H1 (cell line): ENCODE measurements around the gene PDIA5. TPM values are rescaled to one million over a fixed set of nuclear protein-coding genes. Genes with fewer than 3 reads are reported as not detected.

Experiments
- CTCF ChIA-PET: fragments of 300-600 bp; sonication (Branson Sonifier 250); formaldehyde crosslinking; loops from one replicate; lab custom pipeline; 2021; ENCODE audit not compliant: partially characterized antibody; lab: Charles Lee
- POLR2A ChIA-PET: fragments of 300-600 bp; sonication (Branson Sonifier 250); formaldehyde crosslinking; loops from one replicate; lab custom pipeline; 2021; ENCODE audit warnings: inconsistent platforms; ENCODE audit not compliant: partially characterized antibody; lab: Charles Lee
- DNase-seq, 2 experiments: peaks; one replicate each; pipeline versions ENCODE4 v3.0.0 to v3.0.0-alpha.2; 2010 to 2022; ENCODE audit warnings: low spot score in 2 of 2, low read depth in 1 of 2, mixed read lengths in 1 of 2
- FAIRE-seq: peaks from 2 replicates; lab custom pipeline; 2011; peaks lifted over from hg19 to GRCh38; lab: Jason Lieb, UNC
- H2AFZ ChIP-seq: 2 replicates; pipeline ENCODE4 v1.8.1; 2012; ENCODE audit warnings: low read length, inconsistent platforms
- H2AK5ac ChIP-seq: 2 replicates; pipeline ENCODE4 v1.6.1; 2013; ENCODE audit warnings: low read depth, low read length
- H2BK120ac ChIP-seq: replicated peaks from 2 replicates; pipeline ENCODE3; 2013; ENCODE audit warnings: low read depth, low read length, inconsistent platforms
- H2BK12ac ChIP-seq: 2 replicates; pipeline ENCODE4 v1.6.1; 2013; ENCODE audit warnings: low read depth, low read length
- H2BK15ac ChIP-seq: 2 replicates; pipeline ENCODE4 v1.6.1; 2013; ENCODE audit warnings: low read length
- H2BK20ac ChIP-seq: 2 replicates; pipeline ENCODE4 v1.6.1; 2013; ENCODE audit warnings: low read length
- H2BK5ac ChIP-seq: 2 replicates; pipeline ENCODE4 v1.6.1; 2013; ENCODE audit warnings: low read depth, low read length
- H3K14ac ChIP-seq: 2 replicates; pipeline ENCODE4 v1.6.1; 2013; ENCODE audit warnings: inconsistent platforms; ENCODE audit not compliant: insufficient read length
- H3K18ac ChIP-seq: 2 replicates; pipeline ENCODE4 v1.6.1; 2013; ENCODE audit warnings: low read length; ENCODE audit errors: extremely low read depth
- H3K23ac ChIP-seq: 2 replicates; pipeline ENCODE4 v1.6.1; 2013; ENCODE audit warnings: inconsistent platforms; ENCODE audit not compliant: insufficient read length
- H3K23me2 ChIP-seq: 2 replicates; pipeline ENCODE4 v1.6.1; 2013; ENCODE audit warnings: low read depth, low read length
- H3K27ac ChIP-seq: 2 replicates; pipeline ENCODE4 v1.6.1; 2011; ENCODE audit warnings: low read depth, low read length, inconsistent platforms
- H3K27me3 ChIP-seq, 4 experiments: replicated peaks in 1 of 4; 1 replicate in 1 of 4; 2 replicates in 3 of 4; pipeline versions ENCODE4 v1.6.1 to v1.8.1; 2011 to 2013; ENCODE audit warnings: low read length in 3 of 4, mild to moderate bottlenecking in 3 of 4, inconsistent platforms in 2 of 4, mixed read lengths in 2 of 4, moderate library complexity in 1 of 4; ENCODE audit not compliant: control insufficient read depth in 3 of 4, insufficient read depth in 3 of 4; ENCODE audit errors: extremely low read depth in 1 of 4
- H3K36me3 ChIP-seq, 4 experiments: 2 replicates each; pipeline versions ENCODE4 v1.6.1 to v1.8.1; 2011 to 2013; ENCODE audit warnings: mild to moderate bottlenecking in 4 of 4, low read length in 3 of 4, moderate library complexity in 2 of 4, control low read depth in 1 of 4, inconsistent platforms in 1 of 4; ENCODE audit not compliant: insufficient read depth in 4 of 4, control insufficient read depth in 2 of 4
- H3K4ac ChIP-seq: replicated peaks from 2 replicates; pipeline ENCODE3; 2013; ENCODE audit warnings: low read length, low read depth, mixed read lengths, inconsistent platforms; ENCODE audit not compliant: insufficient read length
- H3K4me1 ChIP-seq, 4 experiments: replicated peaks in 1 of 4; 1 replicate in 1 of 4; 2 replicates in 3 of 4; pipeline versions ENCODE4 v1.6.1 to v1.8.1; 2011 to 2013; ENCODE audit warnings: low read length in 3 of 4, inconsistent platforms in 2 of 4, mixed read lengths in 1 of 4; ENCODE audit not compliant: insufficient read depth in 4 of 4, control insufficient read depth in 3 of 4
- H3K4me2 ChIP-seq, 2 experiments: 2 replicates each; pipeline versions ENCODE4 v1.6.1 to v1.8.1; 2011 to 2013; ENCODE audit warnings: low read depth in 2 of 2, low read length in 2 of 2, control low read depth in 1 of 2, inconsistent platforms in 1 of 2, mild to moderate bottlenecking in 1 of 2; ENCODE audit not compliant: insufficient read depth in 1 of 2
- H3K4me3 ChIP-seq, 4 experiments: fragments of 200-600, 300-600 bp in 1 of 4; sonication (generic), shearing (Covaris generic), sonication (Bioruptor Twin) in 1 of 4; 2 replicates each; pipeline versions ENCODE4 v1.5.1 to v1.8.1; 2011 to 2016; ENCODE audit warnings: low read length in 4 of 4, low read depth in 3 of 4, control low read depth in 2 of 4, inconsistent platforms in 2 of 4, mild to moderate bottlenecking in 2 of 4, mixed read lengths in 1 of 4, moderate library complexity in 1 of 4; ENCODE audit not compliant: insufficient read depth in 2 of 4; ENCODE audit errors: extremely low read depth in 1 of 4
- H3K56ac ChIP-seq: replicated peaks from 2 replicates; pipeline ENCODE3; 2013; ENCODE audit warnings: low read depth, mild to moderate bottlenecking, mixed read lengths, low read length, inconsistent platforms; ENCODE audit not compliant: insufficient read length
- H3K79me1 ChIP-seq: 2 replicates; pipeline ENCODE4 v1.6.1; 2013; ENCODE audit warnings: low read depth, low read length, control low read depth
- H3K79me2 ChIP-seq, 2 experiments: 2 replicates each; pipeline versions ENCODE4 v1.6.1 to v1.8.1; 2012 to 2013; ENCODE audit warnings: low read length in 2 of 2, mild to moderate bottlenecking in 2 of 2, inconsistent platforms in 1 of 2; ENCODE audit not compliant: insufficient read depth in 2 of 2, control insufficient read depth in 1 of 2
- H3K9ac ChIP-seq, 4 experiments: replicated peaks in 1 of 4; 1 replicate in 1 of 4; 2 replicates in 3 of 4; pipeline versions ENCODE4 v1.6.1 to v1.8.1; 2011 to 2013; ENCODE audit warnings: low read depth in 3 of 4, low read length in 3 of 4, control low read depth in 2 of 4, mild to moderate bottlenecking in 2 of 4, moderate library complexity in 2 of 4, inconsistent platforms in 1 of 4; ENCODE audit errors: extremely low read depth in 1 of 4
- H3K9me3 ChIP-seq, 2 experiments: 2 replicates each; pipeline versions ENCODE4 v1.6.1 to v1.8.1; 2012 to 2013; ENCODE audit warnings: mild to moderate bottlenecking in 2 of 2, moderate library complexity in 2 of 2, control low read depth in 1 of 2, inconsistent platforms in 1 of 2, low read depth in 1 of 2, low read length in 1 of 2, mixed read lengths in 1 of 2; ENCODE audit not compliant: insufficient read depth in 2 of 2
- H4K20me1 ChIP-seq, 2 experiments: replicated peaks in 1 of 2; 2 replicates each; pipeline versions ENCODE3 to v1.8.1; 2011 to 2013; ENCODE audit warnings: inconsistent platforms in 2 of 2, low read length in 2 of 2, mild to moderate bottlenecking in 1 of 2; ENCODE audit not compliant: insufficient read depth in 2 of 2, control insufficient read depth in 1 of 2
- H4K5ac ChIP-seq: 2 replicates; pipeline ENCODE4 v1.6.1; 2013; ENCODE audit warnings: low read length, low read depth, mixed read lengths, inconsistent platforms; ENCODE audit not compliant: insufficient read length
- H4K8ac ChIP-seq: 2 replicates; pipeline ENCODE4 v1.8.0; 2013; ENCODE audit warnings: mild to moderate bottlenecking, moderate library complexity, low read length, inconsistent platforms; ENCODE audit not compliant: insufficient read depth; ENCODE audit errors: extremely low read depth
- H4K91ac ChIP-seq: replicated peaks from 2 replicates; pipeline ENCODE3; 2013; ENCODE audit warnings: low read length, mixed read lengths, inconsistent platforms; ENCODE audit not compliant: insufficient read length
- CBX8 ChIP-seq: fragments of 300-800, 300-1000 bp; sonication (generic); IDR thresholded peaks from 2 replicates; pipeline ENCODE4 v1.7.1; 2016; ENCODE audit warnings: low read depth, low read length, borderline replicate concordance
- FOSL1 ChIP-seq: IDR thresholded peaks from 2 replicates; pipeline ENCODE4 v1.6.1; 2011; ENCODE audit warnings: mild to moderate bottlenecking, low read depth, low read length, moderate library complexity; ENCODE audit not compliant: insufficient read depth
- MAFK ChIP-seq: IDR thresholded peaks from 2 replicates; pipeline ENCODE4 v1.6.1; 2012; ENCODE audit warnings: low read depth, mild to moderate bottlenecking, improper control_type of control experiment, low read length
- POLR2A ChIP-seq, 2 experiments: IDR thresholded peaks; 1 replicate in 1 of 2; 2 replicates in 1 of 2; pipeline ENCODE4 v1.6.1; 2011; ENCODE audit warnings: low read depth in 2 of 2, low read length in 2 of 2, mild to moderate bottlenecking in 2 of 2; ENCODE audit errors: control extremely low read depth in 1 of 2
- SAP30 ChIP-seq: fragments of 300-600 bp; sonication (generic); IDR thresholded peaks from 2 replicates; pipeline ENCODE4 v1.7.1; 2012; ENCODE audit warnings: low read length, moderate library complexity, mild to moderate bottlenecking, inconsistent platforms; ENCODE audit not compliant: insufficient read depth, insufficient replicate concordance
- SUZ12 ChIP-seq: fragments of 200-600 bp; sonication (generic); IDR thresholded peaks from 2 replicates; pipeline ENCODE4 v1.6.1; 2012; ENCODE audit warnings: mild to moderate bottlenecking, inconsistent platforms, low read length, moderate library complexity, mixed read lengths
- TBP ChIP-seq: IDR thresholded peaks from 2 replicates; pipeline ENCODE4 v1.6.1; 2011; ENCODE audit warnings: low read depth, low read length, improper control_type of control experiment
- ZNF274 ChIP-seq: IDR thresholded peaks from 2 replicates; pipeline ENCODE4 v1.7.0; 2012; ENCODE audit warnings: low read length, borderline replicate concordance; ENCODE audit errors: extremely low read depth
- WGBS, 2 experiments: shearing (Covaris generic) in 1 of 2; methylation state at CpG; one replicate each; pipeline versions ENCODE4 v1.1.6 to v1.1.7; 2013 to 2015; ENCODE audit warnings: low lambda C conversion rate in 2 of 2, mixed read lengths in 2 of 2, inconsistent platforms in 1 of 2, low coverage in 1 of 2, missing lambda C conversion rate in 1 of 2; ENCODE audit not compliant: insufficient replicate concordance in 2 of 2, insufficient coverage in 1 of 2, insufficient read length in 1 of 2; ENCODE audit errors: extremely low coverage in 1 of 2, missing lambda C conversion rate in 1 of 2; 5-methylcytosine and 5-hydroxymethylcytosine counted together
- polyA plus RNA-seq, 7 experiments: library from polyadenylated mRNA; depleted of rRNA in 3 of 7; stranded (reverse) in 5 of 7; unstranded in 2 of 7; fragments of >200 nt in 5 of 7; fragments of 200-250 nt in 2 of 7; gene quantifications; 1 replicate in 5 of 7; 2 replicates in 1 of 7; 4 replicates in 1 of 7; pipeline versions ENCODE4 v1.2.1 to v1.2.3, GENCODE V29; 2011 to 2013; ENCODE audit warnings: missing spikeins in 2 of 7, mixed read lengths in 2 of 7
- total RNA-seq: library from RNA; stranded (reverse); fragmentation: NEBNext Ultra II Directional; extraction: Animal tissue kit (Norgen Biotek cat#: 25700); gene quantifications from 2 replicates; pipeline ENCODE4 v1.2.1, GENCODE V29; 2021
- TF ChIP-seq, protein P1 (sequence below), 3 experiments: IDR thresholded peaks; 1 replicate in 2 of 3; 2 replicates in 1 of 3; pipeline versions ENCODE4 v1.5.1 to v1.6.1; 2011; ENCODE audit warnings: low read length in 3 of 3, mild to moderate bottlenecking in 3 of 3, inconsistent platforms in 2 of 3, low read depth in 1 of 3, moderate library complexity in 1 of 3; ENCODE audit not compliant: insufficient read depth in 1 of 3; ENCODE audit errors: control extremely low read depth in 1 of 3

The PDIA5 gene
- total and polyA plus RNA-seq, 2 of the 8 experiments (the other 6 are each of a cell fraction or from before 2014, with no cell fraction given) = 18.2 to 32.8 TPM

DNA sequence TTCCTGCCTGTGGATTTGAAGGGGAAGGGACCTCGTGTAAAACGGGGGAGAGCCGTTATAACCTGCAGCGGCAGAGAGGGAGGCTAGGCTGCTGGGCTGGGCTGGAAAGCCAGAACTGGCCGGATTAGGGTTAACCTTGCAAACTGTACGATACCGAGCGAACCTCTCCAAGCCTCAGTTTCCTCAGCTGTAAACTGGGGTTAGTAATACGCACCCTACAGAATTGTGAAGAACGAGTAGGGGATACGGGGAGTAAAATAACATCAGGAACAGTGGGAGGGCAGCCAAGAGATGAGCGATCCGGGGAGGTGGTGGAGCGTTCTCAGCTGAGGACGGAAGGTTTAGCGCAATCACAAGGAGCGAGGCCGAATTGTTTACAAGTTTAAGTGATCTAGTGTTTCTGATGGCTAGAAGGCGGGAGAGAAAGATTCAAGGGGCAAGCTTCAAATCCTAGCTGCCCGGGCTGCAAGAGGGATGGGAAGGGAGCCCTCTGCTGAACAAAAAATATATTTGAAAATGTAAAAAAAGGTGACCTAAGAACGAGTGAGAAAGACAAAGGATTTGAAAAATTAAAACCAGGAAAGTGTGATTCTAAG lies 38.5 kb upstream of the PDIA5 start:
- Histone ChIP-seq H3K36me3 (no peaks in the 10 kb centered on the region), H3K14ac (no peak overlapping the region), H3K23me2 (peaks cover 21% of the 10 kb centered on the region), H2BK5ac (peak overlapping the region; percentile 36; the same call in 1 of the 2 replicates), H3K9me3 (no peaks in the 10 kb centered on the region), H3K23ac (no peak overlapping the region), H2AFZ (peak overlapping the region; percentile 90), H2BK12ac (peak overlapping the region; percentile 86), H2BK120ac (peak overlapping the region; percentile 45), H2AK5ac (no peak overlapping the region), H4K91ac (peak overlapping the region; percentile 88), H3K4me3 (peak overlapping the region; percentile 76 to 90 (median 82)), H3K79me2 (peaks cover 0 to 18% of the 10 kb centered on the region in 2 experiments; a peak in 2 of 4 replicates), H4K5ac (peak overlapping the region; percentile 45), H3K18ac (peak overlapping the region; percentile 94), H3K4me2 (peak overlapping the region; percentile 90 to 97), H4K8ac (peak overlapping the region; percentile 81; the same call in 1 of the 2 replicates), H4K20me1 (peaks cover 0 to 1% of the 10 kb centered on the region in 2 experiments), H3K56ac (peak overlapping the region; percentile 50), H2BK15ac (0 out of 2 replicates have a peak overlapping the region, but pooled peaks have one; percentile 53), H2BK20ac (no peak overlapping the region), H3K4ac (no peak overlapping the region), H3K27ac (no peak overlapping the region), H3K79me1 (no peaks in the 10 kb centered on the region), H3K27me3 (peaks cover 0 to 18% (median 10%) of the 10 kb centered on the region in 4 experiments; a peak in 5 of 7 replicates), H3K9ac (peak overlapping the region in 3 of 4 experiments; percentile 44 to 59 (median 46); a peak in 6 of 7 replicates), H3K4me1 (peaks cover 0 to 18% (median 10%) of the 10 kb centered on the region in 4 experiments; a peak in 6 of 7 replicates)
- POLR2A ChIA-PET = interaction anchor here (0.5 to 1.4 kb wide), 4 partner anchors 39 to 89 kb away, joined by 3 read pairs; no protein-coding TSS in a partner anchor
- 4% methylated on average over 17 of the region's 21 CpGs; no CpG with 5 or more reads in 1 of the 2 experiments for WGBS, 2 experiments
- FAIRE-seq = peak; percentile 81
- CTCF ChIA-PET = interaction anchor here (0.7 to 9.4 kb wide), 24 partner anchors 8 to 349 kb away, joined by 3 to 151 read pairs (median 4); no protein-coding TSS in a partner anchor
- no peak for DNase-seq
- TF ChIP-seq SAP30 (peak; percentile 75), POLR2A (IDR thresholded peaks at IDR 0.05; ENCODE audit: control extremely low read depth in 1 of 2, low read depth in 2 of 2, low read length in 2 of 2) (no peak), TBP (no peak), ZNF274 (no peak), MAFK (no peak), CBX8 (no peak), SUZ12 (no peak), FOSL1 (no peak)
- TF ChIP-seq, protein P1, sequence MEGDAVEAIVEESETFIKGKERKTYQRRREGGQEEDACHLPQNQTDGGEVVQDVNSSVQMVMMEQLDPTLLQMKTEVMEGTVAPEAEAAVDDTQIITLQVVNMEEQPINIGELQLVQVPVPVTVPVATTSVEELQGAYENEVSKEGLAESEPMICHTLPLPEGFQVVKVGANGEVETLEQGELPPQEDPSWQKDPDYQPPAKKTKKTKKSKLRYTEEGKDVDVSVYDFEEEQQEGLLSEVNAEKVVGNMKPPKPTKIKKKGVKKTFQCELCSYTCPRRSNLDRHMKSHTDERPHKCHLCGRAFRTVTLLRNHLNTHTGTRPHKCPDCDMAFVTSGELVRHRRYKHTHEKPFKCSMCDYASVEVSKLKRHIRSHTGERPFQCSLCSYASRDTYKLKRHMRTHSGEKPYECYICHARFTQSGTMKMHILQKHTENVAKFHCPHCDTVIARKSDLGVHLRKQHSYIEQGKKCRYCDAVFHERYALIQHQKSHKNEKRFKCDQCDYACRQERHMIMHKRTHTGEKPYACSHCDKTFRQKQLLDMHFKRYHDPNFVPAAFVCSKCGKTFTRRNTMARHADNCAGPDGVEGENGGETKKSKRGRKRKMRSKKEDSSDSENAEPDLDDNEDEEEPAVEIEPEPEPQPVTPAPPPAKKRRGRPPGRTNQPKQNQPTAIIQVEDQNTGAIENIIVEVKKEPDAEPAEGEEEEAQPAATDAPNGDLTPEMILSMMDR (IDR thresholded peaks at IDR 0.05; ENCODE audit: control extremely low read depth in 1 of 3, insufficient read depth in 1 of 3, low read depth in 1 of 3, low read length in 3 of 3) = peak in 2 of 3 experiments; percentile 36 to 70; a peak in 3 of 4 replicates
